ENCODE measurements around the gene C9orf57. TPM values are rescaled to one million over a fixed set of nuclear protein-coding genes. Genes with fewer than 3 reads are reported as not detected.
A peak's percentile ranks its signal among the peaks of the same experiment; 100 is the strongest.

Gene C9orf57
- total RNA-seq, 1 donor from 2014 or later, result not detected

GRCh38 chr9:72041369-72041768 lies 19.0 kb downstream of the C9orf57 start:
- Mint-ChIP-seq H3K36me3 (ENCODE audit: unreplicated experiment) (no peaks in the 10 kb centered on the region), H3K4me3 (ENCODE audit: unreplicated experiment) (no peak overlapping the region), H3K9me3 (ENCODE audit: unreplicated experiment) (no peaks in the 10 kb centered on the region), H3K4me1 (ENCODE audit: unreplicated experiment) (no peaks in the 10 kb centered on the region), H3K27ac (ENCODE audit: unreplicated experiment) (no peak overlapping the region), H3K27me3 (ENCODE audit: unreplicated experiment) (peaks cover 20% of the 10 kb centered on the region)
- TF ChIP-seq, protein P1, sequence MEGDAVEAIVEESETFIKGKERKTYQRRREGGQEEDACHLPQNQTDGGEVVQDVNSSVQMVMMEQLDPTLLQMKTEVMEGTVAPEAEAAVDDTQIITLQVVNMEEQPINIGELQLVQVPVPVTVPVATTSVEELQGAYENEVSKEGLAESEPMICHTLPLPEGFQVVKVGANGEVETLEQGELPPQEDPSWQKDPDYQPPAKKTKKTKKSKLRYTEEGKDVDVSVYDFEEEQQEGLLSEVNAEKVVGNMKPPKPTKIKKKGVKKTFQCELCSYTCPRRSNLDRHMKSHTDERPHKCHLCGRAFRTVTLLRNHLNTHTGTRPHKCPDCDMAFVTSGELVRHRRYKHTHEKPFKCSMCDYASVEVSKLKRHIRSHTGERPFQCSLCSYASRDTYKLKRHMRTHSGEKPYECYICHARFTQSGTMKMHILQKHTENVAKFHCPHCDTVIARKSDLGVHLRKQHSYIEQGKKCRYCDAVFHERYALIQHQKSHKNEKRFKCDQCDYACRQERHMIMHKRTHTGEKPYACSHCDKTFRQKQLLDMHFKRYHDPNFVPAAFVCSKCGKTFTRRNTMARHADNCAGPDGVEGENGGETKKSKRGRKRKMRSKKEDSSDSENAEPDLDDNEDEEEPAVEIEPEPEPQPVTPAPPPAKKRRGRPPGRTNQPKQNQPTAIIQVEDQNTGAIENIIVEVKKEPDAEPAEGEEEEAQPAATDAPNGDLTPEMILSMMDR (IDR thresholded peaks at IDR 0.05), result no peak
- DNase-seq (ENCODE audit: extremely low spot score, unreplicated experiment), result no peak

GRCh38 chr9:72039532-72039931 lies 20.9 kb downstream of the C9orf57 start:
- Mint-ChIP-seq H3K9me3 (ENCODE audit: unreplicated experiment) (no peaks in the 10 kb centered on the region), H3K4me1 (ENCODE audit: unreplicated experiment) (no peaks in the 10 kb centered on the region), H3K4me3 (ENCODE audit: unreplicated experiment) (no peak overlapping the region), H3K36me3 (ENCODE audit: unreplicated experiment) (no peaks in the 10 kb centered on the region), H3K27me3 (ENCODE audit: unreplicated experiment) (peaks cover 24% of the 10 kb centered on the region), H3K27ac (ENCODE audit: unreplicated experiment) (no peak overlapping the region)
- TF ChIP-seq, protein P1 (IDR thresholded peaks at IDR 0.05), result no peak
- DNase-seq (ENCODE audit: extremely low spot score, unreplicated experiment), result no peak

DNA sequence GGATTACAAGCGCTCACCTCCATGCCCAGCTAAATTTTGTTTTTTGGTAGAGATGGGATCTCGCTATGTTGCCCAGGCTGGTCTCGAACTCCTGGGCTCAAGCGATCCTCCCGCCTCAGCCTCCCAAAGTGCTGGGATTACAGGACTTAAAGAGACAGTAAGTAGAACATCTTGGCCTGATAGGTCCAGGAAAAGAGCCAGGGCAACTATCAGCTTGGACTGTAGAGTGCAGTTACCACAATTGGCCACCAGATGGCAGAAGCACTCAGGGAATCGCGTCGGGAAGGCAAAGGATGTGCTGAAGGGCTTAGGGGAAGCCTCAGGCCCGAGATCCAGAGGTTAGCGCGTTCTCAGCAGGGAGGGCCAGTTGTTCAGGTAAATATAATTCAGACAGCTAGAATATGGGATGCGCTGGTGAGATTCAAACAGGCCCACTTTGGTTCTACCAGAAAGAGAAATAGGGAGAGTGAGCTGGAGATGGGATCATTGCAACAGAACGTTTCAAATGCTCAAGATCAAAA lies 21.5 kb downstream of the C9orf57 start:
- Mint-ChIP-seq H3K27ac (ENCODE audit: unreplicated experiment) (no peak overlapping the region), H3K9me3 (ENCODE audit: unreplicated experiment) (no peaks in the 10 kb centered on the region), H3K4me1 (ENCODE audit: unreplicated experiment) (no peaks in the 10 kb centered on the region), H3K4me3 (ENCODE audit: unreplicated experiment) (no peak overlapping the region), H3K27me3 (ENCODE audit: unreplicated experiment) (peaks cover 21% of the 10 kb centered on the region), H3K36me3 (ENCODE audit: unreplicated experiment) (no peaks in the 10 kb centered on the region)
- TF ChIP-seq, protein P1 (IDR thresholded peaks at IDR 0.05), result peak; percentile 95
- DNase-seq (ENCODE audit: extremely low spot score, unreplicated experiment), result peak; percentile 90

GRCh38 chr9:72038408-72038807 lies 22.0 kb downstream of the C9orf57 start:
- Mint-ChIP-seq H3K4me1 (ENCODE audit: unreplicated experiment) (no peaks in the 10 kb centered on the region), H3K4me3 (ENCODE audit: unreplicated experiment) (no peak overlapping the region), H3K9me3 (ENCODE audit: unreplicated experiment) (no peaks in the 10 kb centered on the region), H3K27ac (ENCODE audit: unreplicated experiment) (no peak overlapping the region), H3K36me3 (ENCODE audit: unreplicated experiment) (no peaks in the 10 kb centered on the region), H3K27me3 (ENCODE audit: unreplicated experiment) (peaks cover 20% of the 10 kb centered on the region)
- DNase-seq (ENCODE audit: extremely low spot score, unreplicated experiment), result no peak
- TF ChIP-seq, protein P1 (IDR thresholded peaks at IDR 0.05), result no peak

DNA sequence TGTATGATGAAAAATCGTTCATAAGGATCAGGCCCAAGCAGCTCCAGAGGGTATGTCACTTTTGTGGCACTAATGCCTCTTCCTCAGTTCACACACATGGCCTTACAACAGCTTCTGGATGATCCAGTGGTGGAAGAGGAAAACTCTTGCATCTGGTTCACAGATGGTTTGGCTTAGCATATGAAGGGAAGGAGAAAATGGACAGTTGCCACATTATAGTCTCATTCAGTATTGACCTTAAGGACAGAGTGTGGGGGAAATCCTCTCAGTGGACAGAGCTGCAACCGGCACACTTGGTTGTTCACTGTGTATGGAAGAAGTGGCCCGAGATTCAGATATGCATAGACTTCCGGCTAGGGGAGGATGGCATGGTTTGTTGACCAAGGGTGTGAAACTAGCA lies 22.8 kb downstream of the C9orf57 start:
- Mint-ChIP-seq H3K36me3 (ENCODE audit: unreplicated experiment) (no peaks in the 10 kb centered on the region), H3K27ac (ENCODE audit: unreplicated experiment) (no peak overlapping the region), H3K9me3 (ENCODE audit: unreplicated experiment) (no peaks in the 10 kb centered on the region), H3K4me3 (ENCODE audit: unreplicated experiment) (no peak overlapping the region), H3K27me3 (ENCODE audit: unreplicated experiment) (peaks cover 15% of the 10 kb centered on the region), H3K4me1 (ENCODE audit: unreplicated experiment) (no peaks in the 10 kb centered on the region)
- no peak for DNase-seq (ENCODE audit: extremely low spot score, unreplicated experiment)
- TF ChIP-seq, protein P1 (IDR thresholded peaks at IDR 0.05), result no peak
